Measurements from ENCODE around the gene B3GAT1. TPM values are rescaled to one million over a fixed set of nuclear protein-coding genes. Genes with fewer than 3 reads are reported as not detected.

B3GAT1 gene
- polyA plus RNA-seq, 3 donors, result not detected

GRCh38 chr11:134452026-134452837 lies 40.2 kb upstream of the B3GAT1 start:
- H3K27ac Mint-ChIP-seq, result no peak overlapping the region
- no peak overlapping the region for H3K4me3 ChIP-seq (replicated peaks in 1 of 3; ENCODE audit: low read depth in 2 of 3, low read length in 3 of 3)
- DNase-seq, result no peak
- peaks cover 23 to 35% (median 24%) of the 10 kb centered on the region in 7 donors for H3K9me3 Mint-ChIP-seq
- H3K27me3 ChIP-seq (ENCODE audit: control insufficient read depth in 2 of 2, insufficient read depth in 2 of 2, low read length in 2 of 2), result no peaks in the 10 kb centered on the region
- no peaks in the 10 kb centered on the region for H3K4me1 Mint-ChIP-seq
- no peaks in the 10 kb centered on the region for H3K4me1 ChIP-seq (ENCODE audit: control insufficient read depth in 1 of 2, insufficient read depth in 2 of 2, low read length in 2 of 2)
- H3K9me3 ChIP-seq (replicated peaks in 1 of 2; ENCODE audit: control insufficient read depth in 1 of 2, insufficient read depth in 1 of 2, low read length in 2 of 2), result peaks cover 15 to 39% of the 10 kb centered on the region in 2 donors
- H3K36me3 Mint-ChIP-seq, result no peaks in the 10 kb centered on the region
- no peak overlapping the region for H3K9ac ChIP-seq (ENCODE audit: insufficient read depth, low read length, poor library complexity, severe bottlenecking)
- no peak overlapping the region for H3K4me3 Mint-ChIP-seq
- no peak overlapping the region for H2AFZ ChIP-seq (ENCODE audit: insufficient read depth, low read depth, low read length, poor library complexity, severe bottlenecking)
- no peaks in the 10 kb centered on the region for H3K36me3 ChIP-seq (replicated peaks in 1 of 2; ENCODE audit: control insufficient read depth in 1 of 2, insufficient read depth in 2 of 2, low read length in 2 of 2)
- no peaks in the 10 kb centered on the region for H4K20me1 ChIP-seq (ENCODE audit: insufficient read depth, low read length)
- no peak overlapping the region for H3K27ac ChIP-seq (ENCODE audit: low read depth in 1 of 2, low read length in 2 of 2)
- TF ChIP-seq CTCF (IDR thresholded peaks at IDR 0.05), result no peak
- 94% methylated on average over 2 of the region's 14 CpGs for WGBS (ENCODE audit: insufficient coverage)
- intact Hi-C loops (cut with micrococcal nuclease), result no loop called here
- no peaks in the 10 kb centered on the region for H3K79me2 ChIP-seq (ENCODE audit: insufficient read depth, low read length)
- H3K27me3 Mint-ChIP-seq (ENCODE audit: low read depth in 3 of 3), result peaks cover 0 to 4% (median 2%) of the 10 kb centered on the region in 3 donors
- no peak overlapping the region for H3K4me2 ChIP-seq (replicated peaks; ENCODE audit: extremely low read depth, low read length, poor library complexity, severe bottlenecking)

GRCh38 chr11:134450186-134450585 lies 38.1 kb upstream of the B3GAT1 start:
- H3K36me3 Mint-ChIP-seq, result no peaks in the 10 kb centered on the region

More at GRCh38 chr11:134450186-134450585, 38.1 kb upstream of the B3GAT1 start:
- Histone ChIP-seq H3K27me3 (ENCODE audit: control insufficient read depth in 2 of 2, insufficient read depth in 2 of 2, low read length in 2 of 2) (no peaks in the 10 kb centered on the region), H3K9ac (ENCODE audit: insufficient read depth, low read length, poor library complexity, severe bottlenecking) (no peak overlapping the region), H3K4me3 (replicated peaks in 1 of 3; ENCODE audit: low read depth in 2 of 3, low read length in 3 of 3) (no peak overlapping the region), H3K36me3 (replicated peaks in 1 of 2; ENCODE audit: control insufficient read depth in 1 of 2, insufficient read depth in 2 of 2, low read length in 2 of 2) (no peaks in the 10 kb centered on the region), H3K4me2 (replicated peaks; ENCODE audit: extremely low read depth, low read length, poor library complexity, severe bottlenecking) (no peak overlapping the region), H3K27ac (ENCODE audit: low read depth in 1 of 2, low read length in 2 of 2) (no peak overlapping the region), H3K9me3 (replicated peaks in 1 of 2; ENCODE audit: control insufficient read depth in 1 of 2, insufficient read depth in 1 of 2, low read length in 2 of 2) (peaks cover 7 to 28% of the 10 kb centered on the region in 2 donors), H2AFZ (ENCODE audit: insufficient read depth, low read depth, low read length, poor library complexity, severe bottlenecking) (no peak overlapping the region), H3K79me2 (ENCODE audit: insufficient read depth, low read length) (no peaks in the 10 kb centered on the region), H3K4me1 (ENCODE audit: control insufficient read depth in 1 of 2, insufficient read depth in 2 of 2, low read length in 2 of 2) (no peaks in the 10 kb centered on the region), H4K20me1 (ENCODE audit: insufficient read depth, low read length) (no peaks in the 10 kb centered on the region)
- Mint-ChIP-seq H3K9me3 (peaks cover 9 to 25% (median 13%) of the 10 kb centered on the region in 7 donors), H3K27ac (no peak overlapping the region), H3K27me3 (ENCODE audit: low read depth in 3 of 3) (peaks cover 2 to 4% (median 3%) of the 10 kb centered on the region in 3 donors), H3K4me3 (no peak overlapping the region), H3K4me1 (no peaks in the 10 kb centered on the region)
- intact Hi-C loops (cut with micrococcal nuclease), result no loop called here
- 89% methylated on average over 7 of the region's 7 CpGs for WGBS (ENCODE audit: insufficient coverage)
- no peak for TF ChIP-seq CTCF (IDR thresholded peaks at IDR 0.05)
- no peak for DNase-seq

All from CD14-positive monocyte (primary cell).